ENCODE data around the gene LHX6.

LHX6 gene

DNA sequence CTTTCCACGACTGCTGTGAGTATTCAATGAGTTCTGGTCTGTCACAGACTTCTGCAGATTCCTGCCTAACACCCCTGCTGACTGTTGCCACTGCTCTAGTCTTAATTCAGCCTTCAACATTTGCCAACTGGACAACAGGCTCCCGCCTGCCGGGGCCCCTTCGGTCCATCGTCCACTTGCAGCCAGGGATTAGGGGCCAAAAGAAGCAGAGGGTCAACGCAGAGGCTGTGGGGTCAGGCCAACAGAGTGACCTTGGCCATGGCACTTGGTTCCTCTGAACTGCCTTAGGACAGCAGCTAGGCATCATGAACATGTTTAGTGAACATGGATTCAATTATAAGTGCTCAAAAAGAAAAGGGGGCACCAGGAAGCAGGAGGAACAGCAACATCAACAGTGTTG is 40.4 kb downstream of the LHX6 start:
- no peak for DNase-seq

DNA sequence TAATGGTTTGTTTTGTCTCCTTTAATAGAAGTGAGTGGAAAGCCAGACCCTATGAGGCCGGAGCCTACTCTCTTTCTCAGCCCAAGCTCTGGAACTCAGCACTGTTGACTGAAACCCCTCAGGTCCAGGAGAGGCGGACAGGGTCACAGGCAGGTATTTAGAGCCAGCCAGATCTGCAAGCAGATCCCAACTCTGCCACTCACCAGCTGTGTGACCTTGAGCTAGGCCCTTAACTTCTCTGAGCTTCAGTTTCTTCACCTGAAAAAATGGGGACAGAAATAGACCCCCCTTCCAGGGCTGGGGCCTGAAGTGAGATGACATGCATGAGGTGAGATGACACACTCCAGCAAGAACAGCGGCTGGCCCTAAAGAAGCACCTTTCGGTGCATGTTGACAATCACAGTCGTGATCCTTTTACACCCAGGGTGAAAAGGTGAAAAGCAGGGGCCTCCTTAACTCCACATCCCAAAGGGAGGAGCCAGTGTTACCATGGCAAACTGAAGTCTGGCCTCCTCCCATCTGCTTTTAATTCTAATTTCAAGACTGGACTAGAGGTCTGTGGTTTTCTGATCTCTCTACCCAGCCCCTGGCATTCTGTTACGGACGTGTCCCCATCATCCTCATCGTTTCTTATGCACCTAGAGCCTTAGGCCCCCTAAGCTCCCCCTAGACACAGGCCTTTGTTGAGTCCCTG is 41.8 kb downstream of the LHX6 start:
- DNase-seq, result no peak

DNA sequence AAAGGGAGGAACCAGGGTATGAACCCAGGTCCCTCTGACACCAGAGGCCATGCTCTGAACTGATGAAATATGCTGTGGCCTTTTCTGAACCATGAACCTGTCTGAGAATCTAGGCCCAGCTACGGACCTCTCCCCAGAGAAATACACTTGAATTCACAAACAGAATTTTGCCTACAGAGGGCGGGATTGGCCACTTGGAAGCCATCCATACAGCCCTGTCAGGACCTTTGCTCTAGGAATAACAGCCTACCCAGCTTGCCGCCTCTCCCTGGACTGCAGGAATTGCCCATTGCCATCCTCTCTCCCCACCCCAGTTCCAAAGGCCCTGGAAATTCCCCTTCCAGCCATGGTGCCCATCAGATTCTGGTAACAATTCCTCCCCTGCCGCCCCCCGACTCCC is 42.5 kb downstream of the LHX6 start:
- DNase-seq, result no peak

DNA sequence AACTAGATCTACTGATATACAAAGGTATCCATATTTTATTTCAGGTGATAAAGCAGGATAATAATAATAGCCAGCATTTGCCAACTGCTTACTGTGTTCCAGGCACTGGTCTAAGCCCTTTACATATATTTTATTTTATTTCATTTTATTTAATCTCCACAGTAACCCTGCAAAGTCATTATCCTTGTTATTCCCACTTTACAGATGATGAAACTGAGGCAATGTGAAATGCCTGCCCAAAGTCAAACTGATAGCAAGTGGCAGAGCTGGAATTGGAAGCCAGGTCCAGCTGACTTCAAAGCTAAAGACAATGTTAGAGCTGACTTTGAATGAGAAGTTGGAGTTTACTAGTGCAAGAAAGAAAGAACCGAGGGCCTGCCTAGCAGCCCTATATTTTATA is 44.2 kb downstream of the LHX6 start:
- no peak for DNase-seq

DNA sequence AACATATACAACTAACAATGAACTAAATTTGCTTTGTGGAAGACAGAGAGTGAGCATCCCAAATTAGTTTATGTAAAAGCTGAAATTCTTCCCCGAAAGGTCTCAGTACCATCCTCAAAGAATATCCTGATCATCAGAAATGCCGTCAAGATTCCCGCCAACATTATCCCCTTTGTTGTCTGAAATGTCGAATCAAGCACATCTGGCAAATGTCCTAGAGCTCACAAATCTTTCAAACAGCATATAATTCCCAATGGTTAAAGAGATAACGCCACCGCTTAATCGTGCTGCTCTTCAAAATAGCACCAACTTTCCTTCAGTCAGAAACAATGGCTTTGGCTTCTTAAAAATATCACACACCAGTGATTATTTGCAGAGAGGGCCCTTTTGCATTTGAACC is 45.3 kb downstream of the LHX6 start:
- DNase-seq, result no peak

- DNase-seq, result no peak
Observed at GRCh38 chr9:122180633-122181032, 48.1 kb downstream of the LHX6 start.

GRCh38 chr9:122179690-122180074 is 49.1 kb downstream of the LHX6 start:
- no peak for DNase-seq

- DNase-seq, result no peak
Observed at GRCh38 chr9:122179054-122179689, 49.6 kb downstream of the LHX6 start.

DNA sequence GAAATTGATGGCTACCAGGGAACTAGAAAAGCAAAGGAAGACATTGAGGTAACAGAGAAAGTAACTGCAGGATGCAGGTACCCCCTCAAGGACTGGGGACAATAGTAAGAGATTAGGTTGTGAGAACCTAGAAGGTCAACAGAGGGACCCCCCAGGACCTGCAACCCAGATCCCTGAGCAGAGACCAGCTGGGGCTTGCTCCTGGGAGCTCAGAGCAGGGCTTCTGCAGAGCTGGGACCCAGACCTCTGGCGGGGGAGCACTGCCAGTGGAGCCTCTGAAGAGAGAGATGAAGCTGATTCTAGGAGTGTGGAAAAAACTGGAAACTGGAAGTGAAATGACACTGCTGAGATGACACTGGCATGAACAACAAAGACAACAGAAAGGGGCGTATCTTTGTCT is 51.8 kb downstream of the LHX6 start:
- DNase-seq, result no peak

DNA sequence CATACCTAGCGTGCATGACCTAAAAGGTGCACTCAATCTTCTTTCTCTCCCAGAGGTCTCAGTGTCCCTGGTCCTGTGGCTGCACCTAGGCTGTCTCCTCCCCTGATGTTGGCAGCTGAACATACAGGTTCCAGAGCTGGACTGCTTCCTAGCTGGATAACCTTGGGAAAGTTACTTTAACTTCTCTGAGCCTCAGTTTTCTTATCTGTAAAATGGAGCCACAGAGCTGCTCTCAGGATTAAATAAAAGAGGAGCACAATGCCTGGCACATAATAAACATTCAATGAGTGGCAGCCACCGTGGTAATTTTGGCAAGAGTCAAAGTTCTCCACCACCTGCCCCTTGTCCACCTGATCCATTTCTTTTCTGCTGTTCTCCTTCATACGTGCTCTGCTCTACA is 55.1 kb downstream of the LHX6 start:
- no peak for DNase-seq

- DNase-seq, result no peak
Observed at GRCh38 chr9:122172131-122172530, 56.6 kb downstream of the LHX6 start.

GRCh38 chr9:122168356-122168755 is 60.4 kb downstream of the LHX6 start:
- DNase-seq, result no peak

- DNase-seq, result no peak
Observed at GRCh38 chr9:122164286-122164685, 64.5 kb downstream of the LHX6 start.

- DNase-seq, result no peak
Observed at GRCh38 chr9:122162415-122162814, 66.3 kb downstream of the LHX6 start.

DNA sequence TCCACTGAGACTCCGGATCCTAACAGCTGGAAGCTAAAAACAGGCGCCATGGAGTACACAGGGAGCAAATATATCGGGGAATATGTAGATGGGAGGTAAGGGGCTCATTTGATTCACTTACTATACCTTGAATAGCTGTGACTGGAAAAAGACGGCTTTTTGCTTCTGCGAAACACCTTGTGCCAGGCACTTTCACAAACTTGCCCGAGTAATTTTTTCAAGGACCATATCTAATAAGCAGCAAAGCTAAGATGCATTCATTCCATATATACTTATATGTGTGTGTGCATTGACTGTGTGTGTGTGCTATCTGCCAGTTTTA is 68.9 kb downstream of the LHX6 start:
- DNase-seq, result no peak

- DNase-seq, result peak; percentile 96
Observed at GRCh38 chr9:122159026-122159924, 69.5 kb downstream of the LHX6 start, which contains the start of the genes MORN5 and NDUFA8. MORN5 (plus strand) TSS chr9:122159908; CDS start chr9:122159973, 65 bp downstream. NDUFA8 (minus strand) TSS chr9:122159779; CDS start chr9:122159677, 102 bp downstream.

GRCh38 chr9:122158202-122158601 is 70.6 kb downstream of the LHX6 start:
- DNase-seq, result peak; percentile 14

DNA sequence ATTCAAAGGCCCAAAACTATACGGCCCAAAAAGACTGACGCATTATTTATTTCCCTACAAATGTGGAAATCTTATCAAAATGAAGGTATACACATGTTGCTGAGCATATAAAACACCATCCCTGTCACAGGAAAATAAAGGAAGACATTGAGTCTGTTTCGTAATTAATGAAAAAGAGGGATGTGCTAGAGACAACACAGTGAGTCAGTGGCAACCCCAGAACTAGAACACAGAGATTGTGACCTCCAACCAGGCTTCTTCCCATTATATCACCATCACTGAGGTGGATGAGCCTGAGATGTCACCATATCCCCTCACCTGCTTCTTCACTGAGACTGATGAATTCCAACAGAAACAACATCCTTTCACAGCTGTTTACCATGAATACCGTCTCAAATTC is 73.0 kb downstream of the LHX6 start:
- DNase-seq, result no peak

Data from activated CD4-positive, alpha-beta T cell treated with anti-CD3 and anti-CD28 coated beads, Interleukin-2, amount 50 U/mL, for 1 hour (primary cell).